NCI-H1436 treated with DMSO at 0.1 percent for 48 hours (cell line): Measurements from ENCODE around the gene PIP4K2A.
"Not testable (repeated sequence)": the region's sequence is repeated elsewhere in the genome, so short reads cannot be mapped to it uniquely, and the experiment has no call there.

Experiments used
- DNase-seq: peaks from one replicate; lab custom pipeline; 2025; lab: John Stamatoyannopoulos, UW

Gene PIP4K2A

GRCh38 chr10:22693860-22694259 lies 20.5 kb downstream of the PIP4K2A start:
- no peak for DNase-seq

GRCh38 chr10:22693371-22693784 lies 21.0 kb downstream of the PIP4K2A start:
- no peak for DNase-seq

GRCh38 chr10:22692119-22692518 lies 22.3 kb downstream of the PIP4K2A start:
- DNase-seq: not testable (repeated sequence)

GRCh38 chr10:22690614-22691431 lies 23.6 kb downstream of the PIP4K2A start:
- DNase-seq: no peak

- no peak for DNase-seq
These were observed 24.2 kb downstream of the PIP4K2A start for GRCh38 chr10:22690158-22690557.

- DNase-seq: no peak
These were observed 28.0 kb downstream of the PIP4K2A start for GRCh38 chr10:22686347-22686746.

- no peak for DNase-seq
These were observed 28.5 kb downstream of the PIP4K2A start for GRCh38 chr10:22685926-22686325.

- DNase-seq: no peak
These were observed 29.7 kb downstream of the PIP4K2A start for GRCh38 chr10:22684699-22685098.

- DNase-seq: no peak
These were observed 31.3 kb downstream of the PIP4K2A start for GRCh38 chr10:22683140-22683389.

GRCh38 chr10:22682237-22683139 lies 31.9 kb downstream of the PIP4K2A start:
- DNase-seq: no peak

- no peak for DNase-seq
These were observed 32.6 kb downstream of the PIP4K2A start for GRCh38 chr10:22681783-22682183.

GRCh38 chr10:22681301-22681700 lies 33.1 kb downstream of the PIP4K2A start:
- no peak for DNase-seq

GRCh38 chr10:22679608-22680007 lies 34.8 kb downstream of the PIP4K2A start:
- no peak for DNase-seq

GRCh38 chr10:22677333-22677732 lies 37.0 kb downstream of the PIP4K2A start:
- DNase-seq: no peak

GRCh38 chr10:22676435-22676834 lies 37.9 kb downstream of the PIP4K2A start:
- no peak for DNase-seq

GRCh38 chr10:22674573-22674930 lies 39.8 kb downstream of the PIP4K2A start:
- DNase-seq: no peak

- no peak for DNase-seq
These were observed 40.4 kb downstream of the PIP4K2A start for GRCh38 chr10:22673785-22674572.

- no peak for DNase-seq
These were observed 41.3 kb downstream of the PIP4K2A start for GRCh38 chr10:22673091-22673392.

GRCh38 chr10:22672319-22673090 lies 41.9 kb downstream of the PIP4K2A start:
- no peak for DNase-seq

- DNase-seq: no peak
These were observed 43.6 kb downstream of the PIP4K2A start for GRCh38 chr10:22670788-22671187.

GRCh38 chr10:22669163-22669711 lies 45.1 kb downstream of the PIP4K2A start:
- no peak for DNase-seq

GRCh38 chr10:22667093-22667480 lies 47.3 kb downstream of the PIP4K2A start:
- no peak for DNase-seq
